Fibroblast of peridontal ligament (primary cell): ENCODE measurements around the gene ALG1L2.
"Not testable (repeated sequence)": the region's sequence is repeated elsewhere in the genome, so short reads cannot be mapped to it uniquely, and the experiment has no call there.

Source experiments
- DNase-seq: peaks from one replicate; pipeline ENCODE4 v3.0.0-alpha.2; 2010; ENCODE audit errors: extremely low read depth

ALG1L2 gene

GRCh38 chr3:130081351-130081881 is at the start of gene ALG1L2:
TSS of gene ALG1L2 (plus strand) at chr3:130081831. CDS start at chr3:130082017, 186 bp downstream.
- DNase-seq: no peak

DNA sequence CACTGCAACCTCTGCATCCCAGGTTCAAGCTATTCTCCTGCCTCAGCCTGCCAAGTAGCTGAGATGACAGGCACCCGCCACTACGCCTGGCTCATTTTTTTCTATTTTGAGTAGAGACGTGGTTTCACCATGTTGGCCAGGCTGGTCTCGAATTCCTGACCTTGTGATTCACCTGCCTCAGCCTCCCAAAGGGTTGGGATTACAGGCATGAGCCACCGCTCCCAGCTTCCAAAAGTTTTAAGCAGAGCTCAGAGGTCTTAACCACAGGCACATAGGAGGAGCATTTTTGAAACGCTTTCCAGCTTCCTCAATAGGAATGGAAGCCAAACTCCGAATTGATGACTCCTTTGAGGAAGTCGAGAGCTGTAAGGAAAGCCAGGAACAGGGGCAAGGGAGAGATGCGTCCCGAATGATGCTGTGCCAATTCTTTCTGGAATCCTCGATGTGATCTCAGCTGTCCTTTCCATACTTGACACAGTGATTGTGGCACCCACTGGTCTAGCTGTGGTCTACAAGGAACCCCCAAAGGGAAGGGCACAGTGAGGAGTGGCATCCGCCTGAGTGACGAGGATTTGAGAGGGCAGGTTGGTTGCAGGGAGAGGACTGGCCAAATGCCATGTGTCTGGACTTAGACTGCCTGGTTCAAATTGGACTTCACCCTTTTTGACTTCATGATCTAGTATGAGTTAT is 44.4 kb upstream of the ALG1L2 start:
- peak; percentile 82 for DNase-seq

GRCh38 chr3:130042736-130043135 is 38.9 kb upstream of the ALG1L2 start:
- peak; percentile 58 for DNase-seq

DNA sequence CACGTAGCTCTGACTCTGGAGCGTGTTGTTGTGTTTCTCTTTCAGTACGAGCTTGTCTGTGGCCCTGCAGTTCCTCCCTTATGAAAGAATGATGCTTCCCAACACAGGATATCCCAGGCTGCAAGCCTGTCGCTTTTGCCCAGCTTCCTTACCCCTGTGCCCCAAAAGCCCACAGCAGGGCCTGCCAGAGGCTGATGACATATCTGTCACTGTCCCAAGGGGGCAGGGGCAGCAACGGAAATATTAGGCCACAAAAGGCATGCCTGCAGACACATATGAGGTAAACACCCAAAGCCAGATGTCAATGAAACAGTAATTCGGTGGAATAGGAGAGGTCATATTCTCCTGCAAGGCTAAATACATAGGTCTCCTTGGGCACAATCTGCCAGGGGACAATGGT is 38.0 kb upstream of the ALG1L2 start:
- DNase-seq: not testable (repeated sequence)

GRCh38 chr3:130044370-130044769 is 37.3 kb upstream of the ALG1L2 start:
- DNase-seq: no peak

- DNase-seq: no peak
These were observed 32.9 kb upstream of the ALG1L2 start for GRCh38 chr3:130048726-130049125.

- DNase-seq: peak; percentile 11
These were observed 29.3 kb upstream of the ALG1L2 start for GRCh38 chr3:130052366-130052765.

GRCh38 chr3:130052965-130053364 is 28.7 kb upstream of the ALG1L2 start:
- not testable (repeated sequence) for DNase-seq

GRCh38 chr3:130057536-130058266 is 23.9 kb upstream of the ALG1L2 start:
- not testable (repeated sequence) for DNase-seq

- DNase-seq: not testable (repeated sequence)
These were observed 23.4 kb upstream of the ALG1L2 start for GRCh38 chr3:130058267-130058657.

GRCh38 chr3:130058716-130059115 is 22.9 kb upstream of the ALG1L2 start:
- DNase-seq: not testable (repeated sequence)

DNA sequence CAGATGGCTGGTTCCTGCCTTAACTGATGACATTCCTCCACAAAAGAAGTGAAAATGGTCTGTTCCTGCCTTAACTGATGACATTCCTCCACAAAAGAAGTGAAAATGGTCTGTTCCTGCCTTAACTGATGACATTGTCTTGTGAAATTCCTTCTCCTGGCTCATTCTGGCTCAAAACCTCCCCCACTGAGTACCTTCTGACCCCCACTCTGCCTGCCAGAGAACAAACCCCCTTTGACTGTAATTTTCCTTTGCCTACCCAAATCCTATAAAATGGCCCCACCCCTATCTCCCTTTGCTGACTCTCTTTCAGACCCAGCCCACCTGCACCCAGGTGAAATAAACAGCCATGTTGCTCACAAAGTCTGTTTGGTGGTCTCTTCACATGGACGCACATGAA is 22.5 kb upstream of the ALG1L2 start:
- not testable (repeated sequence) for DNase-seq

- no peak for DNase-seq
These were observed 8.0 kb upstream of the ALG1L2 start for GRCh38 chr3:130073582-130073981.

DNA sequence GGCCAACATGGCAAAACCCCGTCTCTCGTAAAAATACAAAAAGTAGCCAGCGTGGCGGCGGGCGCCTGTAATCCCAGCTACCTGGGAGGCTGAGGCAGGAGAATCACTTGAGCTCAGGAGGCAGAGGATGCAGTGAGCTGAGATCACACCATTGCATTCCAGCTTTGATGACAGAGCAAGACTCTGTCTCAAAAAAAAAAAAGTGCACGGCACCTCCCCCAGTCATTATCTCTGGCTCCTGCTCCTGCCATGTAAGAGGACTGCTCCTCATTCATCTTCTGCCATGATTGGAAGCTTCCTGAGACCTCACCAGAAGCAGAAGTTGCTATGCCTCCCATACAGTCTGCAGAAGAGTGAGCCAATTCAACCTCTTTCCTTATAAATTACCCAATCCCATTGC is 4.0 kb upstream of the ALG1L2 start:
- no peak for DNase-seq

GRCh38 chr3:130083363-130084090 is 1.9 kb downstream of the ALG1L2 start:
- DNase-seq: not testable (repeated sequence)

- DNase-seq: no peak
These were observed 2.9 kb downstream of the ALG1L2 start for GRCh38 chr3:130084436-130084980.

- DNase-seq: no peak
These were observed 4.2 kb downstream of the ALG1L2 start for GRCh38 chr3:130085881-130086280.

- DNase-seq: not testable (repeated sequence)
These were observed 5.0 kb downstream of the ALG1L2 start for GRCh38 chr3:130086628-130087027.

- DNase-seq: no peak
These were observed 6.4 kb downstream of the ALG1L2 start for GRCh38 chr3:130088061-130088460.

GRCh38 chr3:130090681-130091080 is 9.1 kb downstream of the ALG1L2 start:
- DNase-seq: not testable (repeated sequence)

DNA sequence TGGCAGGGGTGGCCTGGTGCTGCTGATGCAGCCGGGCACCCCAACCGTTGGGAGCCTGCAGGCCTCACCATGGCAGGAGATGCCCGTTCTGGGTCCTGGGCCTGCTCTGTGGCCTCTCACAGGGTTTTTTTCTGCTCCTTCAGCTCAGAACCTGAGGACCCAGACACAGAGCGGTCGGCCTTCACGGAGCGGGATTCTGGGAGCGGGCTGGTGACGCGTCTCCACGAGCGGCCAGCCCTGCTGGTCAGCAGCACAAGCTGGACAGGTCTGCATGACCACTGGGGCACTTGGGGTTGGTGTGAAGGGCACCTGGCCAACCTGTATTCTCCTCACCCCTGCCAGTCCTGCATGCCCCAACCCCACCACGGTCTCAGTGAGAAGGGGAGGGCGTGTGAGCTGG is 10.3 kb downstream of the ALG1L2 start:
- no peak for DNase-seq
